Measurements from ENCODE around the gene SLX4.

SLX4 gene

GRCh38 chr16:3580251-3580651, 31.2 kb downstream of the SLX4 start:
- DNase-seq = no peak

GRCh38 chr16:3579776-3580175, 31.6 kb downstream of the SLX4 start:
- no peak for DNase-seq

- DNase-seq = peak; percentile 71
These were observed 32.5 kb downstream of the SLX4 start for GRCh38 chr16:3578610-3579551.

GRCh38 chr16:3578121-3578520, 33.3 kb downstream of the SLX4 start:
- peak; percentile 58 for DNase-seq

- DNase-seq = peak; percentile 64
These were observed 34.1 kb downstream of the SLX4 start, which contains the start of gene NLRC3 for GRCh38 chr16:3577302-3577752. Gene NLRC3, minus strand, starts transcription at chr16:3577403. Its CDS starts 12,367 bp downstream, at chr16:3565036.

GRCh38 chr16:3576211-3576610, 35.2 kb downstream of the SLX4 start:
- peak; percentile 19 for DNase-seq

- no peak for DNase-seq
These were observed 35.9 kb downstream of the SLX4 start for GRCh38 chr16:3575491-3575890.

- DNase-seq = no peak
These were observed 37.2 kb downstream of the SLX4 start for GRCh38 chr16:3574195-3574594.

GRCh38 chr16:3573146-3573815, 38.1 kb downstream of the SLX4 start:
- DNase-seq = no peak

GRCh38 chr16:3570420-3571062, 40.9 kb downstream of the SLX4 start:
- DNase-seq = no peak

GRCh38 chr16:3569851-3570250, 41.6 kb downstream of the SLX4 start:
- DNase-seq = no peak

- DNase-seq = no peak
These were observed 44.4 kb downstream of the SLX4 start for GRCh38 chr16:3566990-3567389.

- no peak for DNase-seq
These were observed 46.6 kb downstream of the SLX4 start for GRCh38 chr16:3564889-3565141.

GRCh38 chr16:3564130-3564888, 47.1 kb downstream of the SLX4 start:
- no peak for DNase-seq

- DNase-seq = no peak
These were observed 48.4 kb downstream of the SLX4 start for GRCh38 chr16:3562914-3563480.

- no peak for DNase-seq
These were observed 49.8 kb downstream of the SLX4 start for GRCh38 chr16:3561626-3562025.

- no peak for DNase-seq
These were observed 57.0 kb downstream of the SLX4 start for GRCh38 chr16:3554351-3554928.

- DNase-seq = no peak
These were observed 58.1 kb downstream of the SLX4 start for GRCh38 chr16:3553138-3553923.

GRCh38 chr16:3550851-3551847, 60.3 kb downstream of the SLX4 start:
- DNase-seq = no peak

GRCh38 chr16:3549906-3550305, 61.5 kb downstream of the SLX4 start:
- no peak for DNase-seq
